Activated T-helper 1 cell treated with anti-CD3 and anti-CD28 coated beads, Interleukin-12 subunit alpha, Interleukin-12 subunit beta, Interleukin-2, Interleukin-4 antibody, amounts not matched to agents 30 ng/mL and 10 ng/mL and 1 ng/mL, durations not matched to agents 14 hours and 24 hours and 36 hours (primary cell): Measurements from ENCODE around the gene CENPO. TPM values are rescaled to one million over a fixed set of nuclear protein-coding genes. Genes with fewer than 3 reads are reported as not detected.

Experiments
- DNase-seq: peaks from one replicate; pipeline ENCODE4 v3.0.0; 2021; ENCODE audit warnings: low spot score
- H3K27ac Mint-ChIP-seq: one replicate; pipeline ENCODE4 v1.8.0; 2021; ENCODE audit warnings: mild to moderate bottlenecking, mixed read lengths
- H3K27me3 Mint-ChIP-seq: one replicate; pipeline ENCODE4 v1.8.0; 2022; ENCODE audit warnings: mild to moderate bottlenecking, moderate library complexity, mixed read lengths; ENCODE audit not compliant: insufficient read depth
- H3K36me3 Mint-ChIP-seq: one replicate; pipeline ENCODE4 v1.8.0; 2021; ENCODE audit warnings: low read depth, mixed read lengths
- H3K4me1 Mint-ChIP-seq: one replicate; pipeline ENCODE4 v1.8.0; 2021; ENCODE audit warnings: low read depth, mixed read lengths
- H3K4me3 Mint-ChIP-seq: one replicate; pipeline ENCODE4 v1.8.0; 2021; ENCODE audit warnings: mild to moderate bottlenecking, moderate library complexity, mixed read lengths
- H3K9me3 Mint-ChIP-seq: one replicate; pipeline ENCODE4 v1.8.0; 2021; ENCODE audit warnings: mixed read lengths
- intact Hi-C: fragments of 100-400 bp; cut with micrococcal nuclease; formaldehyde crosslinking; loops from one replicate; pipeline ENCODE4 v1.15.1; 2024
- total RNA-seq: library from RNA; stranded (reverse); gene quantifications from 2 replicates; pipeline ENCODE4 v1.2.3, GENCODE V29; 2022

The CENPO gene
- total RNA-seq, 1 donor from 2014 or later: 48.3 TPM

- Mint-ChIP-seq H3K27ac (no peak overlapping the region), H3K4me1 (peaks cover 9% of the 10 kb centered on the region), H3K4me3 (no peak overlapping the region), H3K36me3 (peaks cover 54% of the 10 kb centered on the region), H3K27me3 (no peaks in the 10 kb centered on the region), H3K9me3 (no peaks in the 10 kb centered on the region)
- no peak for DNase-seq
- intact Hi-C loops: no loop called here
These were observed 27.6 kb downstream of the CENPO start for GRCh38 chr2:24820598-24821432.

- Mint-ChIP-seq H3K27ac (no peak overlapping the region), H3K36me3 (peaks cover 49% of the 10 kb centered on the region), H3K4me3 (no peak overlapping the region), H3K27me3 (no peaks in the 10 kb centered on the region), H3K4me1 (peaks cover 16% of the 10 kb centered on the region), H3K9me3 (no peaks in the 10 kb centered on the region)
- no peak for DNase-seq
- intact Hi-C loops: no loop called here
These were observed 28.2 kb downstream of the CENPO start for GRCh38 chr2:24821433-24821891.

- no peaks in the 10 kb centered on the region for H3K27me3 Mint-ChIP-seq
- peaks cover 23% of the 10 kb centered on the region for H3K4me1 Mint-ChIP-seq
- no peak for DNase-seq
- no peaks in the 10 kb centered on the region for H3K9me3 Mint-ChIP-seq
- intact Hi-C loops: no loop called here
- H3K4me3 Mint-ChIP-seq: no peak overlapping the region
- no peak overlapping the region for H3K27ac Mint-ChIP-seq
- peaks cover 43% of the 10 kb centered on the region for H3K36me3 Mint-ChIP-seq
These were observed 29.0 kb downstream of the CENPO start for GRCh38 chr2:24822049-24822706.

- no peak for DNase-seq
- H3K27ac Mint-ChIP-seq: peak overlapping the region; percentile 52
- H3K36me3 Mint-ChIP-seq: peaks cover 32% of the 10 kb centered on the region
- H3K27me3 Mint-ChIP-seq: no peaks in the 10 kb centered on the region
- intact Hi-C loops: no loop called here
- H3K4me1 Mint-ChIP-seq: peaks cover 25% of the 10 kb centered on the region
- no peaks in the 10 kb centered on the region for H3K9me3 Mint-ChIP-seq
- no peak overlapping the region for H3K4me3 Mint-ChIP-seq
These were observed 30.9 kb downstream of the CENPO start for GRCh38 chr2:24824071-24824588.

- intact Hi-C loops: loop anchor here (5.0 kb wide), 1 partner anchor 123 kb away; no protein-coding TSS in a partner anchor
- H3K27me3 Mint-ChIP-seq: no peaks in the 10 kb centered on the region
- H3K4me1 Mint-ChIP-seq: peaks cover 25% of the 10 kb centered on the region
- H3K4me3 Mint-ChIP-seq: no peak overlapping the region
- H3K27ac Mint-ChIP-seq: peak overlapping the region; percentile 87
- DNase-seq: no peak
- H3K9me3 Mint-ChIP-seq: no peaks in the 10 kb centered on the region
- H3K36me3 Mint-ChIP-seq: peaks cover 32% of the 10 kb centered on the region
These were observed 32.0 kb downstream of the CENPO start for GRCh38 chr2:24824966-24825882.

GRCh38 chr2:24825883-24826772, 32.9 kb downstream of the CENPO start:
- Mint-ChIP-seq H3K4me3 (no peak overlapping the region), H3K27ac (peak overlapping the region; percentile 87), H3K27me3 (no peaks in the 10 kb centered on the region), H3K36me3 (peaks cover 28% of the 10 kb centered on the region), H3K9me3 (no peaks in the 10 kb centered on the region), H3K4me1 (peaks cover 25% of the 10 kb centered on the region)
- intact Hi-C loops: loop anchor here (1.0 to 5.0 kb wide), 4 partner anchors 93 to 249 kb away; no protein-coding TSS in a partner anchor
- DNase-seq: no peak

GRCh38 chr2:24826773-24827145, 33.5 kb downstream of the CENPO start:
- no peak overlapping the region for H3K4me3 Mint-ChIP-seq
- DNase-seq: no peak
- H3K27me3 Mint-ChIP-seq: no peaks in the 10 kb centered on the region
- peak overlapping the region; percentile 87 for H3K27ac Mint-ChIP-seq
- H3K4me1 Mint-ChIP-seq: peaks cover 25% of the 10 kb centered on the region
- intact Hi-C loops: loop anchor here (1.0 to 5.0 kb wide), 9 partner anchors 32 to 416 kb away; no protein-coding TSS in a partner anchor
- H3K9me3 Mint-ChIP-seq: no peaks in the 10 kb centered on the region
- peaks cover 22% of the 10 kb centered on the region for H3K36me3 Mint-ChIP-seq

GRCh38 chr2:24827321-24828237, 34.4 kb downstream of the CENPO start:
- Mint-ChIP-seq H3K4me1 (peaks cover 25% of the 10 kb centered on the region), H3K27ac (peak overlapping the region; percentile 86), H3K27me3 (no peaks in the 10 kb centered on the region), H3K36me3 (peaks cover 22% of the 10 kb centered on the region), H3K9me3 (no peaks in the 10 kb centered on the region), H3K4me3 (no peak overlapping the region)
- peak; percentile 65 for DNase-seq
- intact Hi-C loops: loop anchor here (1.0 to 5.0 kb wide), 8 partner anchors 33 to 417 kb away; no protein-coding TSS in a partner anchor

- H3K9me3 Mint-ChIP-seq: no peaks in the 10 kb centered on the region
- intact Hi-C loops: loop anchor here (5.0 kb wide), 1 partner anchor 126 kb away; no protein-coding TSS in a partner anchor
- no peak overlapping the region for H3K4me3 Mint-ChIP-seq
- H3K27me3 Mint-ChIP-seq: no peaks in the 10 kb centered on the region
- H3K27ac Mint-ChIP-seq: no peak overlapping the region
- H3K4me1 Mint-ChIP-seq: peaks cover 25% of the 10 kb centered on the region
- peaks cover 18% of the 10 kb centered on the region for H3K36me3 Mint-ChIP-seq
- no peak for DNase-seq
These were observed 35.2 kb downstream of the CENPO start for GRCh38 chr2:24828238-24828996.

- H3K9me3 Mint-ChIP-seq: no peaks in the 10 kb centered on the region
- DNase-seq: no peak
- H3K27me3 Mint-ChIP-seq: no peaks in the 10 kb centered on the region
- intact Hi-C loops: no loop called here
- H3K27ac Mint-ChIP-seq: no peak overlapping the region
- H3K36me3 Mint-ChIP-seq: peaks cover 12% of the 10 kb centered on the region
- H3K4me3 Mint-ChIP-seq: no peak overlapping the region
- H3K4me1 Mint-ChIP-seq: peaks cover 21% of the 10 kb centered on the region
These were observed 37.1 kb downstream of the CENPO start for GRCh38 chr2:24830351-24830750.
